ENCODE data around the gene PIP4P1.
"Not testable (repeated sequence)": the region's sequence is repeated elsewhere in the genome, so short reads cannot be mapped to it uniquely, and the experiment has no call there.

GRCh38 chr14:20506752-20507151 lies 45.5 kb upstream of the PIP4P1 start:
- TF ChIP-seq BHLHE40 (IDR thresholded peaks at IDR 0.05; ENCODE audit: low read depth, low read length); MAZ (IDR thresholded peaks at IDR 0.05; ENCODE audit: borderline replicate concordance, low read depth, low read length); ZFP36 (IDR thresholded peaks at IDR 0.05; ENCODE audit: borderline replicate concordance, partially characterized antibody); KDM5A (IDR thresholded peaks at IDR 0.05); CTCF (IDR thresholded peaks at IDR 0.05); CBX8 (IDR thresholded peaks at IDR 0.05); REST (IDR thresholded peaks at IDR 0.05); MYC (IDR thresholded peaks at IDR 0.05; ENCODE audit: borderline replicate concordance, low read length): not testable (repeated sequence)
